GM12801 (cell line): Measurements from ENCODE around the gene EFCAB9.

Experiments
- CTCF ChIP-seq: IDR thresholded peaks from one replicate; pipeline ENCODE4 v1.5.1; 2011; ENCODE audit warnings: control low read depth; ENCODE audit not compliant: insufficient read length; ENCODE audit errors: extremely low read depth

EFCAB9 gene

GRCh38 chr5:172193872-172194271 is at the start of gene EFCAB9:
TSS of gene EFCAB9 (plus strand) at chr5:172194172. CDS start at chr5:172194173, 1 bp downstream.
- TF ChIP-seq CTCF = no peak

GRCh38 chr5:172144291-172144815 is 49.6 kb upstream of the EFCAB9 start:
- TF ChIP-seq CTCF = no peak

- TF ChIP-seq CTCF = no peak
These were observed 48.8 kb upstream of the EFCAB9 start for GRCh38 chr5:172144931-172145869.

GRCh38 chr5:172145870-172146747 is 47.9 kb upstream of the EFCAB9 start:
- TF ChIP-seq CTCF = no peak

GRCh38 chr5:172146748-172147092 is 47.3 kb upstream of the EFCAB9 start:
- TF ChIP-seq CTCF = no peak

GRCh38 chr5:172147857-172148256 is 46.1 kb upstream of the EFCAB9 start:
- TF ChIP-seq CTCF = no peak

- no peak for TF ChIP-seq CTCF
These were observed 45.6 kb upstream of the EFCAB9 start for GRCh38 chr5:172148381-172148780.
